T-helper 2 cell treated with Interferon-gamma antibody and Interleukin-4, amounts not matched to agents 5 μg/mL and 100 μg/mL, for 36 hours (primary cell): Measurements from ENCODE around the gene ADAMTS3.

Experiments used
- DNase-seq: peaks from one replicate; pipeline ENCODE4 v3.0.0; 2021; ENCODE audit warnings: low spot score
- H3K27ac Mint-ChIP-seq: one replicate; pipeline ENCODE4 v1.8.0; 2021; ENCODE audit warnings: mild to moderate bottlenecking, mixed read lengths
- H3K27me3 Mint-ChIP-seq: one replicate; pipeline ENCODE4 v1.8.0; 2021; ENCODE audit warnings: low read depth, mixed read lengths
- H3K36me3 Mint-ChIP-seq: one replicate; pipeline ENCODE4 v1.8.0; 2021; ENCODE audit warnings: low read depth, mixed read lengths
- H3K4me1 Mint-ChIP-seq: one replicate; pipeline ENCODE4 v1.8.0; 2021; ENCODE audit warnings: low read depth, mixed read lengths
- H3K4me3 Mint-ChIP-seq: one replicate; pipeline ENCODE4 v1.8.0; 2022; ENCODE audit warnings: mild to moderate bottlenecking, moderate library complexity, mixed read lengths
- H3K9me3 Mint-ChIP-seq: one replicate; pipeline ENCODE4 v1.8.0; 2021; ENCODE audit warnings: mixed read lengths

ADAMTS3 gene

GRCh38 chr4:72531322-72531721, 37.7 kb downstream of the ADAMTS3 start:
- Mint-ChIP-seq H3K27ac (no peak overlapping the region), H3K4me1 (no peaks in the 10 kb centered on the region), H3K9me3 (no peaks in the 10 kb centered on the region), H3K36me3 (no peaks in the 10 kb centered on the region), H3K4me3 (no peak overlapping the region), H3K27me3 (no peaks in the 10 kb centered on the region)
- DNase-seq = no peak

- Mint-ChIP-seq H3K9me3 (no peaks in the 10 kb centered on the region), H3K4me3 (no peak overlapping the region), H3K4me1 (no peaks in the 10 kb centered on the region), H3K27me3 (no peaks in the 10 kb centered on the region), H3K27ac (no peak overlapping the region), H3K36me3 (no peaks in the 10 kb centered on the region)
- no peak for DNase-seq
Measured at GRCh38 chr4:72529148-72529822, 39.7 kb downstream of the ADAMTS3 start.

GRCh38 chr4:72527038-72527646, 41.9 kb downstream of the ADAMTS3 start:
- H3K4me3 Mint-ChIP-seq = no peak overlapping the region
- H3K36me3 Mint-ChIP-seq = no peaks in the 10 kb centered on the region
- no peaks in the 10 kb centered on the region for H3K27me3 Mint-ChIP-seq
- no peak overlapping the region for H3K27ac Mint-ChIP-seq
- no peaks in the 10 kb centered on the region for H3K4me1 Mint-ChIP-seq
- no peaks in the 10 kb centered on the region for H3K9me3 Mint-ChIP-seq
- no peak for DNase-seq

- Mint-ChIP-seq H3K4me3 (no peak overlapping the region), H3K27ac (no peak overlapping the region), H3K4me1 (no peaks in the 10 kb centered on the region), H3K9me3 (no peaks in the 10 kb centered on the region), H3K27me3 (no peaks in the 10 kb centered on the region), H3K36me3 (no peaks in the 10 kb centered on the region)
- DNase-seq = no peak
Measured at GRCh38 chr4:72525938-72526337, 43.1 kb downstream of the ADAMTS3 start.

- no peak for DNase-seq
- H3K4me1 Mint-ChIP-seq = no peaks in the 10 kb centered on the region
- no peaks in the 10 kb centered on the region for H3K36me3 Mint-ChIP-seq
- H3K9me3 Mint-ChIP-seq = no peaks in the 10 kb centered on the region
- no peaks in the 10 kb centered on the region for H3K27me3 Mint-ChIP-seq
- no peak overlapping the region for H3K27ac Mint-ChIP-seq
- H3K4me3 Mint-ChIP-seq = no peak overlapping the region
Measured at GRCh38 chr4:72522440-72522839, 46.6 kb downstream of the ADAMTS3 start.

- no peaks in the 10 kb centered on the region for H3K4me1 Mint-ChIP-seq
- H3K36me3 Mint-ChIP-seq = no peaks in the 10 kb centered on the region
- no peaks in the 10 kb centered on the region for H3K9me3 Mint-ChIP-seq
- no peak overlapping the region for H3K4me3 Mint-ChIP-seq
- no peak for DNase-seq
- H3K27ac Mint-ChIP-seq = no peak overlapping the region
- no peaks in the 10 kb centered on the region for H3K27me3 Mint-ChIP-seq
Measured at GRCh38 chr4:72513227-72513626, 55.8 kb downstream of the ADAMTS3 start.

GRCh38 chr4:72507860-72508419, 61.1 kb downstream of the ADAMTS3 start:
- Mint-ChIP-seq H3K9me3 (no peaks in the 10 kb centered on the region), H3K27me3 (no peaks in the 10 kb centered on the region), H3K36me3 (no peaks in the 10 kb centered on the region), H3K4me1 (no peaks in the 10 kb centered on the region), H3K4me3 (no peak overlapping the region), H3K27ac (no peak overlapping the region)
- no peak for DNase-seq

GRCh38 chr4:72507167-72507566, 61.9 kb downstream of the ADAMTS3 start:
- no peak overlapping the region for H3K27ac Mint-ChIP-seq
- no peak overlapping the region for H3K4me3 Mint-ChIP-seq
- H3K9me3 Mint-ChIP-seq = no peaks in the 10 kb centered on the region
- H3K27me3 Mint-ChIP-seq = no peaks in the 10 kb centered on the region
- H3K36me3 Mint-ChIP-seq = no peaks in the 10 kb centered on the region
- H3K4me1 Mint-ChIP-seq = no peaks in the 10 kb centered on the region
- DNase-seq = no peak

- no peak overlapping the region for H3K4me3 Mint-ChIP-seq
- no peak for DNase-seq
Measured at GRCh38 chr4:72505314-72505744, 63.7 kb downstream of the ADAMTS3 start.

GRCh38 chr4:72500214-72500613, 68.8 kb downstream of the ADAMTS3 start:
- H3K36me3 Mint-ChIP-seq = no peaks in the 10 kb centered on the region
- H3K4me1 Mint-ChIP-seq = no peaks in the 10 kb centered on the region
- no peak for DNase-seq
- H3K9me3 Mint-ChIP-seq = no peaks in the 10 kb centered on the region
- no peak overlapping the region for H3K4me3 Mint-ChIP-seq
- no peak overlapping the region for H3K27ac Mint-ChIP-seq
- no peaks in the 10 kb centered on the region for H3K27me3 Mint-ChIP-seq

More at GRCh38 chr4:72505314-72505744, 63.7 kb downstream of the ADAMTS3 start:
- Mint-ChIP-seq H3K36me3 (no peaks in the 10 kb centered on the region), H3K4me1 (no peaks in the 10 kb centered on the region), H3K27me3 (no peaks in the 10 kb centered on the region), H3K9me3 (no peaks in the 10 kb centered on the region), H3K27ac (no peak overlapping the region)

- H3K4me3 Mint-ChIP-seq = no peak overlapping the region
- no peaks in the 10 kb centered on the region for H3K27me3 Mint-ChIP-seq
- H3K36me3 Mint-ChIP-seq = no peaks in the 10 kb centered on the region
- no peak overlapping the region for H3K27ac Mint-ChIP-seq
- no peak for DNase-seq
- H3K4me1 Mint-ChIP-seq = no peaks in the 10 kb centered on the region
- H3K9me3 Mint-ChIP-seq = no peaks in the 10 kb centered on the region
Measured at GRCh38 chr4:72496119-72496518, 72.9 kb downstream of the ADAMTS3 start.

- H3K4me3 Mint-ChIP-seq = no peak overlapping the region
Measured at GRCh38 chr4:72494156-72494555, 74.9 kb downstream of the ADAMTS3 start.

GRCh38 chr4:72489267-72489666, 79.8 kb downstream of the ADAMTS3 start:
- H3K27me3 Mint-ChIP-seq = no peaks in the 10 kb centered on the region
- H3K9me3 Mint-ChIP-seq = no peaks in the 10 kb centered on the region
- H3K27ac Mint-ChIP-seq = no peak overlapping the region
- no peak overlapping the region for H3K4me3 Mint-ChIP-seq
- no peaks in the 10 kb centered on the region for H3K36me3 Mint-ChIP-seq
- no peak for DNase-seq
- H3K4me1 Mint-ChIP-seq = no peaks in the 10 kb centered on the region

More at GRCh38 chr4:72494156-72494555, 74.9 kb downstream of the ADAMTS3 start:
- Mint-ChIP-seq H3K27ac (no peak overlapping the region), H3K9me3 (no peaks in the 10 kb centered on the region), H3K36me3 (no peaks in the 10 kb centered on the region), H3K27me3 (no peaks in the 10 kb centered on the region), H3K4me1 (no peaks in the 10 kb centered on the region)
- DNase-seq = no peak

GRCh38 chr4:72486991-72487390, 82.0 kb downstream of the ADAMTS3 start:
- H3K36me3 Mint-ChIP-seq = no peaks in the 10 kb centered on the region
- DNase-seq = no peak
- H3K4me3 Mint-ChIP-seq = no peak overlapping the region
- no peaks in the 10 kb centered on the region for H3K27me3 Mint-ChIP-seq
- H3K4me1 Mint-ChIP-seq = no peaks in the 10 kb centered on the region
- H3K9me3 Mint-ChIP-seq = no peaks in the 10 kb centered on the region
- H3K27ac Mint-ChIP-seq = no peak overlapping the region
